Measurements from ENCODE around the gene TTC36. TPM values are rescaled to one million over a fixed set of nuclear protein-coding genes. Genes with fewer than 3 reads are reported as not detected.

Gene TTC36
- total and polyA plus RNA-seq, 8 donors = 0.58 to 56.8 (median 2.0) TPM; not detected in 5

DNA sequence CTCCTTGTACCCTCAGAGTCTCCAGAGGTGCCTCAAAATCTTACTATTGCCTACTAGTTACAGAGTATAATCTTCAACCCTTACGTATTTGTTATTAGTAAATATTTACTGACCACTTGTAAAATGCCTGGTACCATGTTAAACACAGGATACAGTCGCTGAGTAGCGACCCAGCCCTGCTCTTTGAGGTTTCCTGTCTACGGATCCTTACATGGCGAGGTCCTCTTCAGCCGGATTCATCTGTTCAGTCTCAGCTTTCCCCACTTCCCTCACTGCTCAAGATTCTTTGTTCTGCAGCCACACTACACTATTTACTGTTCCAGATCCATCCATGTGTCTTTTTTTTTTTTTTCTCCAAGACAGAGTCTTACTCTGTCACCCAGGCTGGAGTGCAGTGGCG lies 13.2 kb upstream of the TTC36 start:
- intact Hi-C loops (cut with DNase I; ENCODE audit: low total_unique reads) = no loop called here

DNA sequence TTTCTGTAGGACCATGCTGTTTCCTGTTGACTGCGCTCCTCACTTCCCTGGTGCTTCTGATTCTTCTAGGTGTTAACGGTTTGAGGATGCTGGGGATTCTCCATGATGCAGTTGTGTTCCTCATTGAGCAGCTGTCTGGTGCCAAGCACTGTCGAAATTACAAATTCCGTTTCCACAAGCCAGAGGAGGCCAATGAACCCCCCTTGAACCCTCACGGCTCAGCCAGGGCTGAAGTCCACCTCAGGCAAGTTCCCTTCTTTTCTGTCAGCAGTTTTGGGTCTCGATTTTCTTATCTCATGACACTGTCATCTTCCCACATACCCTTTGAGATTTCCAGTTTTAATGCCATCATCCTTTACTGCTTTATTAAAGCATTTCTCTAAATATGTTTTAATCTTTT lies 7.7 kb upstream of the TTC36 start:
- TF ChIP-seq, protein P1, sequence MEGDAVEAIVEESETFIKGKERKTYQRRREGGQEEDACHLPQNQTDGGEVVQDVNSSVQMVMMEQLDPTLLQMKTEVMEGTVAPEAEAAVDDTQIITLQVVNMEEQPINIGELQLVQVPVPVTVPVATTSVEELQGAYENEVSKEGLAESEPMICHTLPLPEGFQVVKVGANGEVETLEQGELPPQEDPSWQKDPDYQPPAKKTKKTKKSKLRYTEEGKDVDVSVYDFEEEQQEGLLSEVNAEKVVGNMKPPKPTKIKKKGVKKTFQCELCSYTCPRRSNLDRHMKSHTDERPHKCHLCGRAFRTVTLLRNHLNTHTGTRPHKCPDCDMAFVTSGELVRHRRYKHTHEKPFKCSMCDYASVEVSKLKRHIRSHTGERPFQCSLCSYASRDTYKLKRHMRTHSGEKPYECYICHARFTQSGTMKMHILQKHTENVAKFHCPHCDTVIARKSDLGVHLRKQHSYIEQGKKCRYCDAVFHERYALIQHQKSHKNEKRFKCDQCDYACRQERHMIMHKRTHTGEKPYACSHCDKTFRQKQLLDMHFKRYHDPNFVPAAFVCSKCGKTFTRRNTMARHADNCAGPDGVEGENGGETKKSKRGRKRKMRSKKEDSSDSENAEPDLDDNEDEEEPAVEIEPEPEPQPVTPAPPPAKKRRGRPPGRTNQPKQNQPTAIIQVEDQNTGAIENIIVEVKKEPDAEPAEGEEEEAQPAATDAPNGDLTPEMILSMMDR (IDR thresholded peaks at IDR 0.05) = no peak
- TF ChIP-seq POLR2A (IDR thresholded peaks at IDR 0.05) = no peak
- TF ChIP-seq EP300 (IDR thresholded peaks at IDR 0.05) = no peak
- TF ChIP-seq POLR2AphosphoS5 (IDR thresholded peaks at IDR 0.05) = no peak
- WGBS, 5 donors = 85 to 89% (median 88%) methylated on average over 6 of the region's 6 CpGs
- Histone ChIP-seq H3K4me3 (no peak overlapping the region), H3K27ac (no peak overlapping the region), H3K4me1 (peaks cover 0 to 8% (median 0%) of the 10 kb centered on the region in 4 donors), H3K27me3 (no peaks in the 10 kb centered on the region), H3K36me3 (peaks cover 53 to 100% (median 99%) of the 10 kb centered on the region in 4 donors), H3K9me3 (no peaks in the 10 kb centered on the region)
- DNase-seq = no peak
- intact Hi-C loops (cut with DNase I; ENCODE audit: low total_unique reads) = no loop called here

More for the DNA sequence above, 13.2 kb upstream of the TTC36 start:
- TF ChIP-seq POLR2AphosphoS5 (IDR thresholded peaks at IDR 0.05) (no peak), EP300 (IDR thresholded peaks at IDR 0.05) (no peak), POLR2A (IDR thresholded peaks at IDR 0.05) (no peak)
- TF ChIP-seq, protein P1 (IDR thresholded peaks at IDR 0.05) = no peak
- 56 to 71% (median 61%) methylated on average over 7 of the region's 7 CpGs for WGBS, 5 donors
- no peak overlapping the region for H3K4me3 ChIP-seq
- H3K9me3 ChIP-seq = no peaks in the 10 kb centered on the region
- no peaks in the 10 kb centered on the region for H3K27me3 ChIP-seq
- no peak overlapping the region for H3K27ac ChIP-seq
- DNase-seq = no peak
- peaks cover 63 to 100% (median 99%) of the 10 kb centered on the region in 4 donors for H3K36me3 ChIP-seq
- no peaks in the 10 kb centered on the region for H3K4me1 ChIP-seq

DNA sequence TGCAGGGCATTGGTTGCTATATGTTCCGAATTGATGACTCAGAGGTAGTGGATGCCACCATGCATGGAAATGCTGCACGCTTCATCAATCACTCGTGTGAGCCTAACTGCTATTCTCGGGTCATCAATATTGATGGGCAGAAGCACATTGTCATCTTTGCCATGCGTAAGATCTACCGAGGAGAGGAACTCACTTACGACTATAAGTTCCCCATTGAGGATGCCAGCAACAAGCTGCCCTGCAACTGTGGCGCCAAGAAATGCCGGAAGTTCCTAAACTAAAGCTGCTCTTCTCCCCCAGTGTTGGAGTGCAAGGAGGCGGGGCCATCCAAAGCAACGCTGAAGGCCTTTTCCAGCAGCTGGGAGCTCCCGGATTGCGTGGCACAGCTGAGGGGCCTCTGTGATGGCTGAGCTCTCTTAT lies 5.4 kb upstream of the TTC36 start:
- DNase-seq = no peak
- Histone ChIP-seq H3K27ac (no peak overlapping the region), H3K4me3 (no peak overlapping the region), H3K27me3 (no peaks in the 10 kb centered on the region), H3K36me3 (peaks cover 37 to 86% (median 83%) of the 10 kb centered on the region in 4 donors), H3K4me1 (peaks cover 0 to 9% (median 5%) of the 10 kb centered on the region in 4 donors), H3K9me3 (no peaks in the 10 kb centered on the region)
- intact Hi-C loops (cut with DNase I; ENCODE audit: low total_unique reads) = no loop called here
- 76 to 82% (median 79%) methylated on average over 13 of the region's 13 CpGs for WGBS, 5 donors
- no peak for TF ChIP-seq POLR2AphosphoS5 (IDR thresholded peaks at IDR 0.05)
- TF ChIP-seq EP300 (IDR thresholded peaks at IDR 0.05) = no peak
- TF ChIP-seq, protein P1 (IDR thresholded peaks at IDR 0.05) = no peak
- TF ChIP-seq POLR2A (IDR thresholded peaks at IDR 0.05) = no peak

DNA sequence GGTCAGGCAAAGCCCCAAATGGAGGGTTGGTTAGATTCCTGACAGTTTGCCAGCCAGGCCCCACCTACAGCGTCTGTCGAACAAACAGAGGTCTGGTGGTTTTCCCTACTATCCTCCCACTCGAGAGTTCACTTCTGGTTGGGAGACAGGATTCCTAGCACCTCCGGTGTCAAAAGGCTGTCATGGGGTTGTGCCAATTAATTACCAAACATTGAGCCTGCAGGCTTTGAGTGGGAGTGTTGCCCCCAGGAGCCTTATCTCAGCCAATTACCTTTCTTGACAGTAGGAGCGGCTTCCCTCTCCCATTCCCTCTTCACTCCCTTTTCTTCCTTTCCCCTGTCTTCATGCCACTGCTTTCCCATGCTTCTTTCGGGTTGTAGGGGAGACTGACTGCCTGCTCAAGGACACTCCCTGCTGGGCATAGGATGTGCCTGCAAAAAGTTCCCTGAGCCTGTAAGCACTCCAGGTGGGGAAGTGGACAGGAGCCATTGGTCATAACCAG lies 4.7 kb upstream of the TTC36 start:
- TF ChIP-seq, protein P1 (IDR thresholded peaks at IDR 0.05) = peak in 3 of 7 experiments; percentile 13 to 19 (median 15)
- no peak for TF ChIP-seq POLR2A (IDR thresholded peaks at IDR 0.05)
- TF ChIP-seq EP300 (IDR thresholded peaks at IDR 0.05) = no peak
- peaks cover 34 to 79% (median 76%) of the 10 kb centered on the region in 4 donors for H3K36me3 ChIP-seq
- peaks cover 0 to 15% (median 9%) of the 10 kb centered on the region in 4 donors for H3K4me1 ChIP-seq
- no peaks in the 10 kb centered on the region for H3K9me3 ChIP-seq
- WGBS, 5 donors = 47 to 54% (median 49%) methylated on average over 4 to 6 of the region's 6 CpGs
- peak in 1 of 2 donors; percentile 62 for DNase-seq
- no peak overlapping the region for H3K27ac ChIP-seq
- H3K4me3 ChIP-seq = no peak overlapping the region
- intact Hi-C loops (cut with DNase I; ENCODE audit: low total_unique reads) = no loop called here
- no peaks in the 10 kb centered on the region for H3K27me3 ChIP-seq

Data from stomach (tissue), 9 donors.